Peyer's patch (tissue), 4 donors: ENCODE results near the gene PPP4R4.

Experiments
- POLR2A ChIP-seq, 2 donors: fragments of 450-650 bp; IDR thresholded peaks; one replicate each; pipeline ENCODE4 v1.5.1; 2017; ENCODE audit warnings: antibody characterized with exemption in 2 of 2, mild to moderate bottlenecking in 2 of 2, moderate library complexity in 2 of 2
- TF ChIP-seq, protein P1 (sequence below), 6 experiments: fragments of 450-650 bp in 4 of 6; fragments of 200-600 bp in 2 of 6; sonication (generic) in 1 of 6; IDR thresholded peaks; one replicate each; pipeline ENCODE4 v1.5.1; 2017 to 2019; ENCODE audit warnings: antibody characterized with exemption in 6 of 6, mild to moderate bottlenecking in 3 of 6, moderate library complexity in 1 of 6

DNA sequence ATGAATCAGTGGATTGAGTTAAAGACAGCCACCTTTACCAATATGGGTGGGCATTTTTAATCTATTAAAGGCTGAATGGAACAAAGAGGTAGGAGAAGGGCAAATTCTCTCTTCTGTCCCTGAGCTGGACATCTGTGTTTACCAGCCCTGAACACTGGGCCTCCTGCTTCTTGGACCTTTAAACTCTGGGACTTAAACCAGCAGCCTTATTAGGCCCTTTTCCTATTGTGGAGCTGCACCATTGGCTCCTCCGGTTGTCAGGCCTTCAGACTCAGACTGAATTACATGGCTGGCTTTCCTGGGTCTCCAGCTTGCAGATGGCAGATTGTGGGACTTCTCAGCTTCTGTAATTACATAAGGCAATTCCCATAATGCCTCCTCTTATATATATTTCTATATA lies 142.6 kb downstream of the PPP4R4 start:
- TF ChIP-seq, protein P1, sequence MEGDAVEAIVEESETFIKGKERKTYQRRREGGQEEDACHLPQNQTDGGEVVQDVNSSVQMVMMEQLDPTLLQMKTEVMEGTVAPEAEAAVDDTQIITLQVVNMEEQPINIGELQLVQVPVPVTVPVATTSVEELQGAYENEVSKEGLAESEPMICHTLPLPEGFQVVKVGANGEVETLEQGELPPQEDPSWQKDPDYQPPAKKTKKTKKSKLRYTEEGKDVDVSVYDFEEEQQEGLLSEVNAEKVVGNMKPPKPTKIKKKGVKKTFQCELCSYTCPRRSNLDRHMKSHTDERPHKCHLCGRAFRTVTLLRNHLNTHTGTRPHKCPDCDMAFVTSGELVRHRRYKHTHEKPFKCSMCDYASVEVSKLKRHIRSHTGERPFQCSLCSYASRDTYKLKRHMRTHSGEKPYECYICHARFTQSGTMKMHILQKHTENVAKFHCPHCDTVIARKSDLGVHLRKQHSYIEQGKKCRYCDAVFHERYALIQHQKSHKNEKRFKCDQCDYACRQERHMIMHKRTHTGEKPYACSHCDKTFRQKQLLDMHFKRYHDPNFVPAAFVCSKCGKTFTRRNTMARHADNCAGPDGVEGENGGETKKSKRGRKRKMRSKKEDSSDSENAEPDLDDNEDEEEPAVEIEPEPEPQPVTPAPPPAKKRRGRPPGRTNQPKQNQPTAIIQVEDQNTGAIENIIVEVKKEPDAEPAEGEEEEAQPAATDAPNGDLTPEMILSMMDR (IDR thresholded peaks at IDR 0.05): no peak
- TF ChIP-seq POLR2A (IDR thresholded peaks at IDR 0.05): no peak
